ENCODE results near the gene LZTS2.

- TF ChIP-seq EZH2 (IDR thresholded peaks at IDR 0.05) (no peak), POLR2AphosphoS5 (IDR thresholded peaks at IDR 0.05; ENCODE audit: borderline replicate concordance, low read depth, low read length) (no peak), FOXP2 (optimal IDR thresholded peaks at IDR 0.05; ENCODE audit: control extremely low read depth, extremely low read length, insufficient read depth) (no peak)
Observed at GRCh38 chr10:100968863-100969186, 30.8 kb upstream of the LZTS2 start.
